Heart right ventricle (tissue), 16 donors: ENCODE data around the gene CA5B. TPM values are rescaled to one million over a fixed set of nuclear protein-coding genes. Genes with fewer than 3 reads are reported as not detected.
A peak's percentile ranks its signal among the peaks of the same experiment; 100 is the strongest.

Source experiments
- ATAC-seq, 8 donors: fragments of 200-7000 bp; cut with Tn5 transposase; one replicate each; pipeline ENCODE4 v1.9.1; 2020; ENCODE audit warnings: mild to moderate bottlenecking in 8 of 8, moderate library complexity in 8 of 8, moderate number of reproducible peaks in 1 of 8
- DNase-seq, 2 donors: peaks; one replicate each; pipeline ENCODE4 v3.0.0-alpha.2; 2020
- H3K27ac ChIP-seq, 10 donors: fragments of 200-600 bp; sonication (generic) in 2 of 10; one replicate each; pipeline versions ENCODE4 v1.5.0 to v1.8.0; 2020 to 2022; ENCODE audit warnings: mild to moderate bottlenecking in 3 of 10
- H3K27me3 ChIP-seq, 7 donors: fragments of 200-600 bp; one replicate each; pipeline ENCODE4 v1.8.0; 2021 to 2022; ENCODE audit warnings: mild to moderate bottlenecking in 2 of 7
- H3K36me3 ChIP-seq, 9 donors: fragments of 200-600 bp; sonication (generic) in 1 of 9; one replicate each; pipeline versions ENCODE4 v1.5.0 to v1.8.0; 2020 to 2022; ENCODE audit warnings: mild to moderate bottlenecking in 2 of 9
- H3K4me1 ChIP-seq, 9 donors: fragments of 200-600 bp; sonication (generic) in 1 of 9; one replicate each; pipeline versions ENCODE4 v1.5.0 to v1.8.0; 2020 to 2022; ENCODE audit warnings: mild to moderate bottlenecking in 4 of 9
- H3K4me3 ChIP-seq, 10 donors: fragments of 200-600 bp; sonication (generic) in 2 of 10; one replicate each; pipeline versions ENCODE4 v1.5.0 to v1.8.0; 2020 to 2022; ENCODE audit warnings: mild to moderate bottlenecking in 7 of 10, moderate library complexity in 2 of 10
- H3K9me3 ChIP-seq, 11 donors: fragments of 200-600 bp in 10 of 11; sonication (generic) in 2 of 11; one replicate each; pipeline versions ENCODE4 v1.5.0 to v1.8.0; 2013 to 2022; ENCODE audit warnings: mild to moderate bottlenecking in 2 of 11, control low read depth in 1 of 11, moderate library complexity in 1 of 11
- CTCF ChIP-seq, 9 donors: fragments of 200-600 bp; sonication (generic) in 2 of 9; IDR thresholded peaks; one replicate each; pipeline versions ENCODE4 v1.5.0 to v1.8.0; 2021 to 2022; ENCODE audit warnings: antibody characterized with exemption in 9 of 9, mild to moderate bottlenecking in 5 of 9, moderate library complexity in 1 of 9
- WGBS, 2 donors: extraction: QIAGEN DNeasy Blood & Tissue Kit; methylation state at CpG; one replicate each; pipeline ENCODE4 v1.1.7; 2013; ENCODE audit warnings: inconsistent platforms in 1 of 2; 5-methylcytosine and 5-hydroxymethylcytosine counted together
- intact Hi-C, 10 donors: fragments of 100-400 bp; cut with DNase I; formaldehyde crosslinking; loops; one replicate each; pipeline versions ENCODE4 v1.11.1 to v1.14.2; 2022
- polyA plus RNA-seq, 2 donors: library from polyadenylated mRNA; stranded (reverse); fragments of 200-250 nt; gene quantifications; one replicate each; pipeline ENCODE4 v1.2.3, GENCODE V29; 2013
- total RNA-seq, 10 donors: library from RNA; stranded (reverse); fragmentation: NEBNext Ultra II Directional in 3 of 10; extraction: Animal tissue kit (Norgen Biotek cat#: 25700) in 3 of 10; gene quantifications; one replicate each; pipeline versions ENCODE4 v1.2.1 to v1.2.4, GENCODE V29; 2021 to 2023
- donor health status: Arrhythmogenic right ventricular cardiomyopathy.
- donor health status: ischemic (EF 13 %, LVEDD 7.1; RV severe dilation, severe dysfunction).
- donor health status: healthy with polysubstance abuse.
- donor health status: DM: no; HTN: yes; CAD: no.
- donor health status: DM: no; HTN: no; CAD: no.
- donor health status: ischemic (EF 25% LVEDD 6.9; RV normal size, moderate dysfunction).
- donor health status: ischemic (EF 25% LVEDD 5.7; RV mildly dilated, moderate dysfunction).
- donor health status: healthy.
- donor health status: DM: yes; HTN: yes; CAD: no.
- donor health status: Ischemic cardiomyopathy.
- donor health status: ischemic (EF 35%, LVEDD 5.7; RV mildly dilated, moderate dysfunction).
- donor health status: nonischemic (EF 11% LVEDD 7.7; RV severe dilation, severe dysfunction).
- donor health status: DM: yes; HTN: yes; CAD: no.
- donor health status: PGD.
- donor health status: ischemic (EF 29% LVEDD 5.4; RV normal size, mild dysfunction).
- donor health status: nonischemic (EF 23%, LVEDD 6.1; RV moderate dilation, normal function).

CA5B gene
- total and polyA plus RNA-seq, 12 donors, result 0.77 to 4.9 (median 3.2) TPM

- Histone ChIP-seq H3K36me3 (no peaks in the 10 kb centered on the region), H3K4me3 (no peak overlapping the region), H3K27me3 (no peaks in the 10 kb centered on the region), H3K4me1 (peaks cover 0 to 39% (median 26%) of the 10 kb centered on the region in 9 donors), H3K27ac (peak overlapping the region in 2 of 10 donors; percentile 10 to 52), H3K9me3 (no peaks in the 10 kb centered on the region)
- ATAC-seq, result no peak
- no peak for TF ChIP-seq CTCF (IDR thresholded peaks at IDR 0.05)
- DNase-seq, result no peak
- WGBS, 2 donors, result 80 to 82% methylated on average over 13 of the region's 13 CpGs
- intact Hi-C loops, result no loop called here
Measured at GRCh38 chrX:15747626-15748173, 9.6 kb downstream of the CA5B start.

GRCh38 chrX:15748841-15749240 is 10.8 kb downstream of the CA5B start:
- no peaks in the 10 kb centered on the region for H3K27me3 ChIP-seq
- TF ChIP-seq CTCF (IDR thresholded peaks at IDR 0.05), result no peak
- DNase-seq, result no peak
- no peaks in the 10 kb centered on the region for H3K9me3 ChIP-seq
- H3K27ac ChIP-seq, result peak overlapping the region in 3 of 10 donors; percentile 64 to 83 (median 81)
- intact Hi-C loops, result no loop called here
- 91 to 97% methylated on average over 3 of the region's 3 CpGs for WGBS, 2 donors
- peaks cover 0 to 36% (median 26%) of the 10 kb centered on the region in 9 donors for H3K4me1 ChIP-seq
- no peaks in the 10 kb centered on the region for H3K36me3 ChIP-seq
- ATAC-seq, result no peak
- no peak overlapping the region for H3K4me3 ChIP-seq

- peak overlapping the region in 1 of 10 donors; percentile 14 for H3K4me3 ChIP-seq
- H3K36me3 ChIP-seq, result no peaks in the 10 kb centered on the region
- no peak for TF ChIP-seq CTCF (IDR thresholded peaks at IDR 0.05)
- no peaks in the 10 kb centered on the region for H3K27me3 ChIP-seq
- intact Hi-C loops, result no loop called here
- H3K4me1 ChIP-seq, result peaks cover 0 to 36% (median 26%) of the 10 kb centered on the region in 9 donors
- H3K9me3 ChIP-seq, result no peaks in the 10 kb centered on the region
- WGBS, 2 donors, result 37 to 50% methylated on average over 7 of the region's 7 CpGs
- H3K27ac ChIP-seq, result peak overlapping the region; percentile 52 to 84 (median 74)
- peak in 1 of 2 donors; percentile 20 for DNase-seq
- peak in 6 of 8 donors; percentile 66 to 83 (median 76) for ATAC-seq
Measured at GRCh38 chrX:15749642-15750610, 11.9 kb downstream of the CA5B start.

- peaks cover 0 to 32% (median 26%) of the 10 kb centered on the region in 9 donors for H3K4me1 ChIP-seq
- intact Hi-C loops, result no loop called here
- no peak for ATAC-seq
- H3K9me3 ChIP-seq, result no peaks in the 10 kb centered on the region
- no peaks in the 10 kb centered on the region for H3K27me3 ChIP-seq
- 58 to 60% methylated on average over 5 of the region's 5 CpGs for WGBS, 2 donors
- H3K36me3 ChIP-seq, result no peaks in the 10 kb centered on the region
- peak overlapping the region; percentile 52 to 84 (median 74) for H3K27ac ChIP-seq
- no peak for TF ChIP-seq CTCF (IDR thresholded peaks at IDR 0.05)
- H3K4me3 ChIP-seq, result peak overlapping the region in 2 of 10 donors; percentile 10 to 14
- DNase-seq, result no peak
Measured at GRCh38 chrX:15750611-15751154, 12.6 kb downstream of the CA5B start.
